HG03060 (cell line): ENCODE measurements around the gene PKMYT1.
"Not testable (repeated sequence)": the region's sequence is repeated elsewhere in the genome, so short reads cannot be mapped to it uniquely, and the experiment has no call there.

Experiments
- ATAC-seq: cut with Tn5 transposase; IDR thresholded peaks from one replicate; pipeline ENCODE4 v1.9.1; 2021; ENCODE audit warnings: low read depth, moderate number of reproducible peaks; ENCODE audit not compliant: unreplicated experiment

The PKMYT1 gene

GRCh38 chr16:2938206-2938605 is 42.0 kb downstream of the PKMYT1 start:
- no peak for ATAC-seq

- ATAC-seq: no peak
Observed at GRCh38 chr16:2937170-2937569, 43.1 kb downstream of the PKMYT1 start.

- ATAC-seq: no peak
Observed at GRCh38 chr16:2936436-2937011, 43.7 kb downstream of the PKMYT1 start.

- no peak for ATAC-seq
Observed at GRCh38 chr16:2934450-2934849, 45.8 kb downstream of the PKMYT1 start.

- ATAC-seq: no peak
Observed at GRCh38 chr16:2933701-2934100, 46.5 kb downstream of the PKMYT1 start.

GRCh38 chr16:2933136-2933535 is 47.1 kb downstream of the PKMYT1 start:
- no peak for ATAC-seq

GRCh38 chr16:2931231-2931914 is 48.9 kb downstream of the PKMYT1 start:
- ATAC-seq: not testable (repeated sequence)

GRCh38 chr16:2930236-2930635 is 50.0 kb downstream of the PKMYT1 start:
- no peak for ATAC-seq

GRCh38 chr16:2929693-2930092 is 50.6 kb downstream of the PKMYT1 start:
- ATAC-seq: no peak

GRCh38 chr16:2928796-2929195 is 51.5 kb downstream of the PKMYT1 start:
- ATAC-seq: no peak

- not testable (repeated sequence) for ATAC-seq
Observed at GRCh38 chr16:2928151-2928550, 52.1 kb downstream of the PKMYT1 start.

GRCh38 chr16:2927010-2927646 is 53.1 kb downstream of the PKMYT1 start:
- ATAC-seq: no peak

GRCh38 chr16:2926650-2926999 is 53.6 kb downstream of the PKMYT1 start:
- no peak for ATAC-seq

- no peak for ATAC-seq
Observed at GRCh38 chr16:2925951-2926649, 54.1 kb downstream of the PKMYT1 start.

GRCh38 chr16:2924901-2925755 is 55.1 kb downstream of the PKMYT1 start:
- ATAC-seq: no peak

- no peak for ATAC-seq
Observed at GRCh38 chr16:2923481-2923880, 56.8 kb downstream of the PKMYT1 start.
